GM23338 (cell line): ENCODE results near the gene TMIGD3. TPM values are rescaled to one million over a fixed set of nuclear protein-coding genes. Genes with fewer than 3 reads are reported as not detected.

Experiments used
- ATAC-seq: fragments of 200-7000 bp; cut with Tn5 transposase; 3 replicates; pipeline ENCODE4 v1.9.1; 2020
- DNase-seq: peaks from one replicate; pipeline ENCODE4 v3.0.0-alpha.2; 2015; ENCODE audit warnings: low spot score
- H2AFZ ChIP-seq: fragments of 200-600 bp; sonication (generic); 2 replicates; pipeline ENCODE4 v1.8.0; 2016; ENCODE audit warnings: antibody characterized with exemption, mild to moderate bottlenecking, moderate library complexity
- H3F3A ChIP-seq: fragments of 200-600 bp; sonication (generic); replicated peaks from 2 replicates; pipeline ENCODE4 v1.8.0; 2017; ENCODE audit warnings: antibody characterized with exemption, mixed run types, low read depth
- H3K27ac ChIP-seq: fragments of 200-600 bp; sonication (generic); 2 replicates; pipeline ENCODE4 v1.6.1; 2016; ENCODE audit warnings: low read depth
- H3K27me3 ChIP-seq: fragments of 200-600 bp; sonication (generic); 2 replicates; pipeline ENCODE4 v1.8.0; 2016; ENCODE audit warnings: mild to moderate bottlenecking, mixed run types, moderate library complexity; ENCODE audit not compliant: insufficient read depth
- H3K36me3 ChIP-seq: fragments of 200-600 bp; sonication (generic); 2 replicates; pipeline ENCODE4 v1.8.0; 2016; ENCODE audit warnings: mild to moderate bottlenecking; ENCODE audit not compliant: insufficient read depth
- H3K4me1 ChIP-seq: fragments of 200-600 bp; sonication (generic); 2 replicates; pipeline ENCODE4 v1.8.0; 2016; ENCODE audit warnings: mild to moderate bottlenecking, moderate library complexity; ENCODE audit not compliant: insufficient read depth
- H3K4me2 ChIP-seq: fragments of 200-600 bp; sonication (generic); 2 replicates; pipeline ENCODE4 v1.7.1; 2017; ENCODE audit warnings: mixed run types
- H3K4me3 ChIP-seq: fragments of 200-600 bp; sonication (generic); 2 replicates; pipeline ENCODE4 v1.6.1; 2016; ENCODE audit warnings: mixed run types
- H3K79me2 ChIP-seq: fragments of 200-600 bp; sonication (generic); replicated peaks from 2 replicates; pipeline ENCODE4 v1.8.0; 2017; ENCODE audit warnings: mild to moderate bottlenecking; ENCODE audit not compliant: insufficient read depth
- H3K9me2 ChIP-seq: fragments of 200-600 bp; sonication (generic); 2 replicates; pipeline ENCODE4 v1.8.0; 2017; ENCODE audit not compliant: insufficient read depth
- H4K20me1 ChIP-seq: fragments of 200-600 bp; sonication (generic); replicated peaks from 2 replicates; pipeline ENCODE4 v1.8.0; 2017; ENCODE audit warnings: mild to moderate bottlenecking; ENCODE audit not compliant: insufficient read depth
- H3K27ac Mint-ChIP-seq: 2 replicates; pipeline ENCODE4 v1.8.0; 2020; ENCODE audit warnings: inconsistent platforms, mild to moderate bottlenecking, moderate library complexity, mixed read lengths
- H3K27me3 Mint-ChIP-seq: 3 replicates; pipeline ENCODE4 v1.8.0; 2022; ENCODE audit warnings: low read depth, mild to moderate bottlenecking, moderate library complexity, mixed read lengths, inconsistent platforms; ENCODE audit not compliant: insufficient read depth, poor library complexity
- H3K36me3 Mint-ChIP-seq: 3 replicates; pipeline ENCODE4 v1.8.0; 2021; ENCODE audit warnings: low read depth, mild to moderate bottlenecking, inconsistent platforms, moderate library complexity, mixed read lengths
- H3K4me1 Mint-ChIP-seq: 3 replicates; pipeline ENCODE4 v1.8.0; 2020; ENCODE audit warnings: mild to moderate bottlenecking, inconsistent platforms, mixed read lengths
- H3K4me3 Mint-ChIP-seq: 3 replicates; pipeline ENCODE4 v1.8.0; 2021; ENCODE audit warnings: moderate library complexity, mild to moderate bottlenecking, inconsistent platforms, mixed read lengths
- H3K9me3 Mint-ChIP-seq: 3 replicates; pipeline ENCODE4 v1.8.0; 2020; ENCODE audit warnings: moderate library complexity, mild to moderate bottlenecking, inconsistent platforms, mixed read lengths
- CREB1 ChIP-seq: fragments of 250-450 bp; sonication (Bioruptor Pico); IDR thresholded peaks from 2 replicates; pipeline ENCODE4 v1.5.0; 2020; ENCODE audit warnings: low read depth, mild to moderate bottlenecking, moderate library complexity
- CTCF ChIP-seq, 2 experiments: fragments of 200-600 bp in 1 of 2; sonication (generic) in 1 of 2; conservative IDR thresholded peaks; 2 replicates each; pipeline versions ENCODE4 v1.5.1 to v1.6.1; 2016 to 2017; ENCODE audit warnings: antibody characterized with exemption in 2 of 2, low read depth in 2 of 2, mild to moderate bottlenecking in 2 of 2, moderate library complexity in 1 of 2
- ETS1 ChIP-seq: IDR thresholded peaks from 2 replicates; pipeline ENCODE4 v1.6.1; 2016; ENCODE audit warnings: antibody characterized with exemption
- EZH2 ChIP-seq: fragments of 200-600 bp; sonication (generic); IDR thresholded peaks from one replicate; pipeline ENCODE4 v1.8.0; 2017; ENCODE audit warnings: antibody characterized with exemption, mild to moderate bottlenecking, low read depth; ENCODE audit not compliant: unreplicated experiment
- JUNB ChIP-seq: IDR thresholded peaks from one replicate; pipeline ENCODE4 v1.6.1; 2016; ENCODE audit warnings: antibody characterized with exemption; ENCODE audit not compliant: unreplicated experiment
- NANOG ChIP-seq: IDR thresholded peaks from 2 replicates; pipeline ENCODE4 v1.6.1; 2016; ENCODE audit warnings: antibody characterized with exemption, borderline replicate concordance
- POLR2AphosphoS5 ChIP-seq: IDR thresholded peaks from 2 replicates; pipeline ENCODE4 v1.6.1; 2016; ENCODE audit warnings: antibody characterized with exemption, low read depth
- REST ChIP-seq: IDR thresholded peaks from one replicate; pipeline ENCODE4 v1.6.1; 2018; ENCODE audit warnings: antibody characterized with exemption; ENCODE audit not compliant: unreplicated experiment
- STAT1 ChIP-seq: IDR thresholded peaks from one replicate; pipeline ENCODE4 v1.6.1; 2016; ENCODE audit warnings: antibody characterized with exemption; ENCODE audit not compliant: unreplicated experiment
- ZNF114 ChIP-seq: fragments of 250-450 bp; sonication (Bioruptor Pico); IDR thresholded peaks from 2 replicates; pipeline ENCODE4 v1.5.0; 2020; ENCODE audit warnings: mild to moderate bottlenecking, moderate library complexity
- ZNF331 ChIP-seq: fragments of 250-450 bp; sonication (Bioruptor Pico); IDR thresholded peaks from 2 replicates; pipeline ENCODE4 v1.5.0; 2020; ENCODE audit warnings: low read depth, mild to moderate bottlenecking, moderate library complexity
- polyA plus RNA-seq: library from polyadenylated mRNA; unstranded; fragments of >200 nt; fragmentation: Nextera tagmentation; extraction: Ambion mirVana; gene quantifications from 2 replicates; pipeline ENCODE4 v1.2.1, GENCODE V29; 2016
- total RNA-seq: library from RNA; depleted of rRNA; stranded (reverse); fragments of >200 nt; shearing (Covaris generic); gene quantifications from 2 replicates; pipeline ENCODE4 v1.2.3, GENCODE V29; 2014

TMIGD3 gene
- total and polyA plus RNA-seq, 2 experiments from 2014 or later, result not detected

- Mint-ChIP-seq H3K9me3 (no peaks in the 10 kb centered on the region), H3K27ac (no peak overlapping the region), H3K36me3 (no peaks in the 10 kb centered on the region), H3K4me3 (no peak overlapping the region), H3K27me3 (peaks cover 5% of the 10 kb centered on the region), H3K4me1 (no peaks in the 10 kb centered on the region)
- DNase-seq, result no peak
- Histone ChIP-seq H3K4me2 (no peak overlapping the region), H3K4me1 (no peaks in the 10 kb centered on the region), H3K27ac (no peak overlapping the region), H3K27me3 (no peaks in the 10 kb centered on the region), H2AFZ (no peak overlapping the region), H3F3A (no peaks in the 10 kb centered on the region), H3K36me3 (no peaks in the 10 kb centered on the region), H3K79me2 (no peaks in the 10 kb centered on the region), H3K4me3 (no peak overlapping the region), H4K20me1 (no peaks in the 10 kb centered on the region), H3K9me2 (peaks cover 8% of the 10 kb centered on the region; the same call in 1 of the 2 replicates)
- TF ChIP-seq CREB1 (CRISPR knock-in tag), result no peak
- TF ChIP-seq REST, result no peak
- no peak for TF ChIP-seq NANOG
- TF ChIP-seq STAT1, result no peak
- TF ChIP-seq ZNF114 (CRISPR knock-in tag), result no peak
- no peak for TF ChIP-seq EZH2
- TF ChIP-seq ETS1, result no peak
- no peak for TF ChIP-seq POLR2AphosphoS5
- no peak for TF ChIP-seq JUNB
- TF ChIP-seq CTCF (conservative IDR thresholded peaks at IDR 0.05; ENCODE audit: low read depth in 2 of 2), result no peak
- no peak for TF ChIP-seq ZNF331 (CRISPR knock-in tag)
- ATAC-seq, result no peak
Observed at GRCh38 chr1:111501645-111502044, 1.8 kb downstream of the TMIGD3 start.
